Esophagus muscularis mucosa (tissue), 4 donors: Measurements from ENCODE around the gene KDM5C. TPM values are rescaled to one million over a fixed set of nuclear protein-coding genes. Genes with fewer than 3 reads are reported as not detected.
A peak's percentile ranks its signal among the peaks of the same experiment; 100 is the strongest.

Source experiments
- DNase-seq: peaks from one replicate; pipeline ENCODE4 v3.0.0-alpha.2; 2017; ENCODE audit errors: extremely low spot score
- H3K27ac ChIP-seq, 4 donors: fragments of 200-600 bp; sonication (generic); replicated peaks in 1 of 4; 1 replicate in 3 of 4; 2 replicates in 1 of 4; pipeline ENCODE4 v1.5.1; 2016 to 2019; ENCODE audit warnings: mild to moderate bottlenecking in 1 of 4
- H3K27me3 ChIP-seq, 4 donors: fragments of 200-600 bp; sonication (generic); one replicate each; pipeline versions ENCODE4 v1.5.1 to v1.6.0; 2016 to 2019
- H3K36me3 ChIP-seq, 4 donors: fragments of 200-600 bp; sonication (generic); one replicate each; pipeline ENCODE4 v1.5.1; 2016 to 2019
- H3K4me1 ChIP-seq, 4 donors: fragments of 200-600 bp; sonication (generic); one replicate each; pipeline ENCODE4 v1.5.1; 2016 to 2019
- H3K4me3 ChIP-seq, 4 donors: fragments of 200-600 bp; sonication (generic); 1 replicate in 2 of 4; 2 replicates in 2 of 4; pipeline ENCODE4 v1.5.1; 2016 to 2019; ENCODE audit warnings: mild to moderate bottlenecking in 4 of 4, moderate library complexity in 1 of 4
- H3K9me3 ChIP-seq, 4 donors: fragments of 200-600 bp; sonication (generic); 1 replicate in 3 of 4; 2 replicates in 1 of 4; pipeline ENCODE4 v1.5.1; 2016 to 2019
- EP300 ChIP-seq: sonication (generic); formaldehyde crosslinking; IDR thresholded peaks from one replicate; pipeline ENCODE4 v1.6.1; 2017; ENCODE audit warnings: antibody characterized with exemption
- POLR2A ChIP-seq: fragments of 450-650 bp; IDR thresholded peaks from one replicate; pipeline ENCODE4 v1.6.1; 2017; ENCODE audit warnings: antibody characterized with exemption, moderate library complexity, mild to moderate bottlenecking, low read depth
- POLR2AphosphoS5 ChIP-seq, 2 donors: sonication (generic); formaldehyde crosslinking; IDR thresholded peaks; one replicate each; pipeline ENCODE4 v1.6.1; 2017; ENCODE audit warnings: antibody characterized with exemption in 2 of 2
- WGBS: methylation state at CpG from one replicate; pipeline ENCODE4 v1.1.5; 2018; 5-methylcytosine and 5-hydroxymethylcytosine counted together
- intact Hi-C: fragments of 100-400 bp; cut with DNase I; formaldehyde crosslinking; loops from one replicate; pipeline ENCODE4 v1.15.1; 2023
- total RNA-seq, 4 donors: library from RNA; depleted of rRNA; stranded (reverse); fragments of >200 nt; gene quantifications; one replicate each; pipeline versions ENCODE4 v1.1.0 to v1.2.1, GENCODE V29; 2016
- TF ChIP-seq, protein P1 (sequence below), 3 experiments: fragments of 200-600 bp in 2 of 3; fragments of 450-650 bp in 1 of 3; sonication (generic) in 2 of 3; IDR thresholded peaks; one replicate each; pipeline ENCODE4 v1.5.1; 2017 to 2019; ENCODE audit warnings: antibody characterized with exemption in 3 of 3, mild to moderate bottlenecking in 2 of 3, moderate library complexity in 1 of 3

The KDM5C gene
- total RNA-seq, 4 donors from 2014 or later: 64.8 to 128 (median 85.2) TPM

DNA sequence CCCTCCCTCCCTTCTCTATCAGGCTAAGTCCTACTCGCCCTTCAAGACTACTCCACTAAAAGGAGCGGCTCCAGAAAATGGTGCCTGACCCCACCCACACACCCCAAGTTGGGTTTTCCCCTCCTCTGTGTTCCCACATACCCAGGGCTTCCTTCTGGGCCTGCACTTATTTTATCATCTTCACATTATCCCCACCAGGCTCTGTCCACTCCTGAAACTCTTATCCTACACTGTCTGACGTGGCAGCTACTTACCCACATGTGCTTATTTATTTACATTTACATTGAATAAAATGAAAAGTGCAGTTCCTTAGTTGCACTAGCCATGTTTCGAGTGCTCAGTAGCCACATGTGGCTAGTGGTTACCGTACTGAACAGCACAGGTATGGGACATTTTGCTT is 5.1 kb upstream of the KDM5C start:
- Histone ChIP-seq H3K27ac (no peak overlapping the region), H3K27me3 (peaks cover 0 to 3% (median 0%) of the 10 kb centered on the region in 4 donors), H3K4me1 (peaks cover 3 to 8% (median 4%) of the 10 kb centered on the region in 4 donors), H3K4me3 (no peak overlapping the region), H3K9me3 (no peaks in the 10 kb centered on the region), H3K36me3 (peaks cover 0 to 7% (median 0%) of the 10 kb centered on the region in 4 donors)
- TF ChIP-seq EP300 (no peak), POLR2AphosphoS5 (IDR thresholded peaks at IDR 0.05) (no peak), POLR2A (no peak)
- TF ChIP-seq, protein P1, sequence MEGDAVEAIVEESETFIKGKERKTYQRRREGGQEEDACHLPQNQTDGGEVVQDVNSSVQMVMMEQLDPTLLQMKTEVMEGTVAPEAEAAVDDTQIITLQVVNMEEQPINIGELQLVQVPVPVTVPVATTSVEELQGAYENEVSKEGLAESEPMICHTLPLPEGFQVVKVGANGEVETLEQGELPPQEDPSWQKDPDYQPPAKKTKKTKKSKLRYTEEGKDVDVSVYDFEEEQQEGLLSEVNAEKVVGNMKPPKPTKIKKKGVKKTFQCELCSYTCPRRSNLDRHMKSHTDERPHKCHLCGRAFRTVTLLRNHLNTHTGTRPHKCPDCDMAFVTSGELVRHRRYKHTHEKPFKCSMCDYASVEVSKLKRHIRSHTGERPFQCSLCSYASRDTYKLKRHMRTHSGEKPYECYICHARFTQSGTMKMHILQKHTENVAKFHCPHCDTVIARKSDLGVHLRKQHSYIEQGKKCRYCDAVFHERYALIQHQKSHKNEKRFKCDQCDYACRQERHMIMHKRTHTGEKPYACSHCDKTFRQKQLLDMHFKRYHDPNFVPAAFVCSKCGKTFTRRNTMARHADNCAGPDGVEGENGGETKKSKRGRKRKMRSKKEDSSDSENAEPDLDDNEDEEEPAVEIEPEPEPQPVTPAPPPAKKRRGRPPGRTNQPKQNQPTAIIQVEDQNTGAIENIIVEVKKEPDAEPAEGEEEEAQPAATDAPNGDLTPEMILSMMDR (IDR thresholded peaks at IDR 0.05): no peak
- WGBS: 73% methylated on average over 5 of the region's 5 CpGs
- intact Hi-C loops: no loop called here
- no peak for DNase-seq

DNA sequence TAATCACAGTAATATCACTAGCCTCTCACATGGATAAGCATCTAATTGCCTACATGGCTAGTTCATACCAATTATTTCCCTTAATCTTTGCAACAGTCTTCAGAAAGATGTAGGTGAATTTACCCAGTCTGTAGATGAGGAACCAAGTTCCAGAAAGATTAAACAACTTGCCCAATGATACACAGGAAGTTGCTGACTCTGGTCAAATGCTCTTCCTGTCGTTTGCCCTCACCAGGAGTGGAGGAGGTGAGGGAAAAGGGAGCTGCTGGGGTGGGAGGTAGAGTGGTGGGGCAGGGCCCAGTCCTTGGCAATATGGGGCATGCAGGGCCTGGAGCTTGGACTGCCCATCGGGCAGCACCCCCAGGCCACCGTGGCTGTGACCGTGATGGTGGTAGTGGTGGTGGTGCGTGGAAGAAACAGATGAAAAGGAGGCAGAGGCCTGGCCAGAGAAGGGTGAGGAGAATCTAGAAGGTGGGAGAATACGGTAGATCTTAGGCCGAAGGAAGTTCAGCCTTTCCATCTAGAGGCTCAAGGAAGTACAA is 2.3 kb upstream of the KDM5C start:
- intact Hi-C loops: loop anchor here (10.0 kb wide), 1 partner anchor 198 kb away; the partner anchor contains the start of genes RIBC1 and SMC1A
- no peak for DNase-seq
- Histone ChIP-seq H3K27ac (no peak overlapping the region), H3K4me1 (peaks cover 19 to 27% (median 20%) of the 10 kb centered on the region in 4 donors), H3K9me3 (no peaks in the 10 kb centered on the region), H3K27me3 (no peaks in the 10 kb centered on the region), H3K36me3 (no peaks in the 10 kb centered on the region), H3K4me3 (no peak overlapping the region)
- 79% methylated on average over 7 of the region's 7 CpGs for WGBS
- TF ChIP-seq POLR2AphosphoS5 (IDR thresholded peaks at IDR 0.05) (no peak), POLR2A (no peak), EP300 (no peak)
- TF ChIP-seq, protein P1 (IDR thresholded peaks at IDR 0.05): no peak

DNA sequence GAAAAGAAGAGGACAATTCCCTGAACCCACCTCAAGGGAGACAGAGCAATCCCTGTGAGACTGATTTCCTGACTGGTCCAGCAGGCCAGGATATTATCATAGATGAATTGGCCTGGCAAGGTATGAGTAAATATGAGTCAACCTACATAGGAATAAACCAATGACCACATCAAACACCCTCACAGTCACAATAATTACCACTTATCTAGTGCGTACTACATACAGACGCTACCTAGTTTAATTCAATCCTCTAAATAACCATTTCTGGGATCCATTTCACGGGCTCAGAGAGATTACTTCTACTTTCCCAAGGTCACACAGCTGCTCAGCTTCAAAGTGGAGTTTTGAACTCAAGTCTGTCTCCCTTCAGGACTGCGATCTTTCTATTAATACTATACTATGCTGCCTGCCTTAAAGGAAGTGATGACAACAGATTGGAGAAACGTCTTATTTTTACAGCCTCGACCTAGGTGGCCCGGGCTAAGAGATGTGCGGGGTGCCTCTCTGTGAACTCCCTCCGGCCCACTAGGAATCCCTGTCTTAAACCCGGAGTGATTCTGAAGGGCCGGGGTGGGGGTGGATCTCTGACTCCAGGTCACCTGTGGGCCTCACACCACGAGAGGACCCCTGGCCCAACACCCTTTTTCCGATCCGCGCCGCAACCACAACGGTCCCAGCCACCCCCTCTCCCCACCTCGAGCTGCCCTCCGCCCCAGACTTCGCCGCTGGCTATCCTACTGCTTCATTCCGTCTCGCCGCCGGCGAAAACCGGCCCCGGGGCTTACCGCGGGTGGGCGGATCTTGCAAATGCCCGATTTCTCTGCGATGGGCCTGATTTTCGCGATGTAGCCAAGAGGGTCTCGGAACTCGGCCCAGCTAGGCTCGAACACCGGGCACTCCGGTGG is 800 bp downstream of the KDM5C start:
- intact Hi-C loops: loop anchor here (10.0 kb wide), 1 partner anchor 201 kb away; the partner anchor contains the start of genes RIBC1 and SMC1A
- Histone ChIP-seq H3K27me3 (no peaks in the 10 kb centered on the region), H3K27ac (peak overlapping the region; percentile 83 to 91 (median 86)), H3K9me3 (no peaks in the 10 kb centered on the region), H3K36me3 (peaks cover 0 to 24% (median 19%) of the 10 kb centered on the region in 4 donors), H3K4me3 (peak overlapping the region; percentile 75 to 96 (median 81)), H3K4me1 (peaks cover 26 to 52% (median 34%) of the 10 kb centered on the region in 4 donors)
- TF ChIP-seq EP300: no peak
- TF ChIP-seq, protein P1 (IDR thresholded peaks at IDR 0.05): no peak
- no peak for TF ChIP-seq POLR2A
- no peak for TF ChIP-seq POLR2AphosphoS5 (IDR thresholded peaks at IDR 0.05)
- no peak for DNase-seq
- 2% methylated on average over 37 of the region's 40 CpGs for WGBS

DNA sequence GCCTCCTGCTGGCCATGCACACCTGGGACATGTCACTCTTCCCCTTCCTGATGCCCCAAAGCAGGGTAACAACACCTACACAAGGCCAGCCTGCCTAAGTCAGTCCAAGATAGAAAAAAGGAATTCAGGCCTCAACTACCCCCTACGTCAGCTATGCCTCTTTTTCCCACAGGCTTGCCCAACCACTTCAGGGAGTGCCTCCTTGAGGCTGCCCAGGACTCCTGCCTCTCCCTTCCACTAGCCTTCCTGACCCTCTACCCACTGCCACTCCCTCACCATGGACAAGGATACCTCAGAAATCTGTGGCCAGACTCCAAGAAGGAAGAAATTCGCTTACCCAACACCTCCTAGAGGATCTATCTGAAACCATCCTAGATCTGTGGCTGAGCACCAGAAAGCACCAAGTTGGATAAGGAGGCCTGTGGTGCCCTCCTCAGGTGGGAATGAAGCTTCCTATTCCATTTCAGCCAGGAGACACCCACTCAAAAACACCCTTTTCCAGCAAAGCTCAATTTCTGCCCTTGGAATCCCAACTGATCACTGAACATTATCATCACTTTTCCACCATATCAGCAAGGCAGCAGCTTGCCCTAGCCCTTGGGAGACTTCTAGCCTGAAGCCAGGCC is 1.8 kb downstream of the KDM5C start:
- intact Hi-C loops: loop anchor here (10.0 kb wide), 1 partner anchor 202 kb away; the partner anchor contains the start of genes RIBC1 and SMC1A
- H3K27me3 ChIP-seq: no peaks in the 10 kb centered on the region
- DNase-seq: no peak
- H3K9me3 ChIP-seq: no peaks in the 10 kb centered on the region
- TF ChIP-seq EP300: no peak
- peak overlapping the region; percentile 75 to 96 (median 81) for H3K4me3 ChIP-seq
- H3K27ac ChIP-seq: peak overlapping the region in 1 of 4 donors; percentile 91
- WGBS: 55% methylated on average over 2 of the region's 2 CpGs
- peaks cover 0 to 34% (median 29%) of the 10 kb centered on the region in 4 donors for H3K36me3 ChIP-seq
- peaks cover 26 to 52% (median 34%) of the 10 kb centered on the region in 4 donors for H3K4me1 ChIP-seq
